Cortex of kidney (tissue), 1 donor: ENCODE results near the gene SEMA3G.

Experiments
- DNase-seq: peaks from one replicate; lab custom pipeline; 2025; lab: John Stamatoyannopoulos, UW

Gene SEMA3G

GRCh38 chr3:52408466-52408865 is 36.4 kb downstream of the SEMA3G start:
- DNase-seq = no peak

GRCh38 chr3:52407779-52408178 is 37.1 kb downstream of the SEMA3G start:
- DNase-seq = no peak

GRCh38 chr3:52406791-52407510 is 38.0 kb downstream of the SEMA3G start:
- no peak for DNase-seq

- no peak for DNase-seq
Observed at GRCh38 chr3:52406231-52406661, 38.7 kb downstream of the SEMA3G start.

- DNase-seq = no peak
Observed at GRCh38 chr3:52405601-52406110, 39.2 kb downstream of the SEMA3G start.

- no peak for DNase-seq
Observed at GRCh38 chr3:52405066-52405465, 39.8 kb downstream of the SEMA3G start.

- no peak for DNase-seq
Observed at GRCh38 chr3:52404391-52404790, 40.5 kb downstream of the SEMA3G start.

GRCh38 chr3:52403955-52404354 is 40.9 kb downstream of the SEMA3G start:
- DNase-seq = no peak

GRCh38 chr3:52403271-52403841 is 41.5 kb downstream of the SEMA3G start:
- no peak for DNase-seq

GRCh38 chr3:52402706-52403270 is 42.1 kb downstream of the SEMA3G start:
- DNase-seq = no peak

- DNase-seq = no peak
Observed at GRCh38 chr3:52402101-52402521, 42.8 kb downstream of the SEMA3G start.

- no peak for DNase-seq
Observed at GRCh38 chr3:52401551-52401950, 43.4 kb downstream of the SEMA3G start.

GRCh38 chr3:52401021-52401420 is 43.9 kb downstream of the SEMA3G start:
- DNase-seq = no peak

- DNase-seq = no peak
Observed at GRCh38 chr3:52400275-52400793, 44.6 kb downstream of the SEMA3G start.

GRCh38 chr3:52399593-52399992 is 45.3 kb downstream of the SEMA3G start:
- no peak for DNase-seq

- DNase-seq = no peak
Observed at GRCh38 chr3:52399131-52399530, 45.8 kb downstream of the SEMA3G start.

- no peak for DNase-seq
Observed at GRCh38 chr3:52398670-52399081, 46.2 kb downstream of the SEMA3G start.

- DNase-seq = no peak
Observed at GRCh38 chr3:52397676-52398399, 47.1 kb downstream of the SEMA3G start.

GRCh38 chr3:52396907-52397591 is 47.9 kb downstream of the SEMA3G start:
- DNase-seq = no peak

GRCh38 chr3:52396011-52396906 is 48.6 kb downstream of the SEMA3G start:
- DNase-seq = no peak

- DNase-seq = no peak
Observed at GRCh38 chr3:52395503-52395865, 49.4 kb downstream of the SEMA3G start.
